Thyroid gland (tissue), 4 donors: ENCODE measurements around the gene STN1. TPM values are rescaled to one million over a fixed set of nuclear protein-coding genes. Genes with fewer than 3 reads are reported as not detected.

Experiments used
- DNase-seq, 2 donors: peaks; one replicate each; pipeline ENCODE4 v3.0.0-alpha.2; 2019
- H3K27ac ChIP-seq, 3 donors: fragments of 200-600 bp; sonication (generic); 1 replicate in 2 of 3; 2 replicates in 1 of 3; pipeline ENCODE4 v1.5.1; 2016 to 2019; ENCODE audit warnings: mild to moderate bottlenecking in 1 of 3, moderate library complexity in 1 of 3
- H3K27me3 ChIP-seq: fragments of 200-600 bp; sonication (generic); one replicate; pipeline ENCODE4 v1.5.1; 2019
- H3K36me3 ChIP-seq, 2 donors: fragments of 200-600 bp; sonication (generic); one replicate each; pipeline ENCODE4 v1.5.1; 2016 to 2019
- H3K4me1 ChIP-seq, 2 donors: fragments of 200-600 bp; sonication (generic); one replicate each; pipeline ENCODE4 v1.5.1; 2017 to 2019
- H3K4me3 ChIP-seq, 3 donors: fragments of 200-600 bp; sonication (generic); replicated peaks in 1 of 3; 1 replicate in 2 of 3; 2 replicates in 1 of 3; pipeline ENCODE4 v1.5.1; 2016; ENCODE audit warnings: mild to moderate bottlenecking in 1 of 3
- H3K9me3 ChIP-seq: fragments of 200-600 bp; sonication (generic); one replicate; pipeline ENCODE4 v1.5.1; 2017
- POLR2A ChIP-seq, 2 donors: fragments of 450-650 bp; IDR thresholded peaks; one replicate each; pipeline ENCODE4 v1.6.1; 2017; ENCODE audit warnings: antibody characterized with exemption in 2 of 2, mild to moderate bottlenecking in 2 of 2, moderate library complexity in 1 of 2
- WGBS, 2 donors: methylation state at CpG; one replicate each; pipeline ENCODE4 v1.1.5; 2017; 5-methylcytosine and 5-hydroxymethylcytosine counted together
- intact Hi-C: fragments of 100-400 bp; cut with DNase I; formaldehyde crosslinking; loops from one replicate; pipeline ENCODE4 v1.15.1; 2023
- total RNA-seq, 4 donors: library from RNA; depleted of rRNA; stranded (reverse); fragments of >200 nt; gene quantifications; one replicate each; pipeline ENCODE4 v1.2.3, GENCODE V29; 2016
- TF ChIP-seq, protein P1 (sequence below), 6 experiments: fragments of 200-600 bp in 3 of 6; fragments of 450-650 bp in 3 of 6; sonication (generic) in 3 of 6; IDR thresholded peaks; one replicate each; pipeline ENCODE4 v1.5.1; 2016 to 2019; ENCODE audit warnings: antibody characterized with exemption in 6 of 6, mild to moderate bottlenecking in 2 of 6, inconsistent platforms in 1 of 6, moderate library complexity in 1 of 6

STN1 gene
- total RNA-seq, 4 donors from 2014 or later, result 20.7 to 37.1 (median 30.7) TPM

DNA sequence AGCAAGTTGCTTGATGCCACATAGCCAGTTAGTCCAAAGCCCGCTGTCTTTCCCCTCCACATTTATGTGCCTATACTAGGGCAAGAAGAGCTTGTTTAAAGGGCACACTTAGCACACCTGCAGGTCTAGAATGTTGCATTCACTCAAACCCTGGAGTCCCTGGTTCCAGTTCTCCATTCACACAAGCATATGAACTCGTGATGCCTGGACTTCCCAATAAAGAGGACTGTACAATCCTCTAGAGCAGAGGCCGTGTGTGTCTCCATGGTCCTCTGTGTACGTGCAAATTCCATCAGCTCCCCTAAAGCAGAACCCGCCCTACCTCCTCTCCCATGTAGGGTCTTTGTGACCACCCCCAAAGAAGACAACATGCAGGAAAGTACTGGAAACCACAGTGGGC is 59.6 kb downstream of the STN1 start:
- no peak overlapping the region for H3K4me3 ChIP-seq
- H3K4me1 ChIP-seq, result peaks cover 12 to 18% of the 10 kb centered on the region in 2 donors
- H3K36me3 ChIP-seq, result no peaks in the 10 kb centered on the region
- no peak overlapping the region for H3K27ac ChIP-seq
- DNase-seq, result no peak
- no peak for TF ChIP-seq POLR2A (IDR thresholded peaks at IDR 0.05)
- TF ChIP-seq, protein P1, sequence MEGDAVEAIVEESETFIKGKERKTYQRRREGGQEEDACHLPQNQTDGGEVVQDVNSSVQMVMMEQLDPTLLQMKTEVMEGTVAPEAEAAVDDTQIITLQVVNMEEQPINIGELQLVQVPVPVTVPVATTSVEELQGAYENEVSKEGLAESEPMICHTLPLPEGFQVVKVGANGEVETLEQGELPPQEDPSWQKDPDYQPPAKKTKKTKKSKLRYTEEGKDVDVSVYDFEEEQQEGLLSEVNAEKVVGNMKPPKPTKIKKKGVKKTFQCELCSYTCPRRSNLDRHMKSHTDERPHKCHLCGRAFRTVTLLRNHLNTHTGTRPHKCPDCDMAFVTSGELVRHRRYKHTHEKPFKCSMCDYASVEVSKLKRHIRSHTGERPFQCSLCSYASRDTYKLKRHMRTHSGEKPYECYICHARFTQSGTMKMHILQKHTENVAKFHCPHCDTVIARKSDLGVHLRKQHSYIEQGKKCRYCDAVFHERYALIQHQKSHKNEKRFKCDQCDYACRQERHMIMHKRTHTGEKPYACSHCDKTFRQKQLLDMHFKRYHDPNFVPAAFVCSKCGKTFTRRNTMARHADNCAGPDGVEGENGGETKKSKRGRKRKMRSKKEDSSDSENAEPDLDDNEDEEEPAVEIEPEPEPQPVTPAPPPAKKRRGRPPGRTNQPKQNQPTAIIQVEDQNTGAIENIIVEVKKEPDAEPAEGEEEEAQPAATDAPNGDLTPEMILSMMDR (IDR thresholded peaks at IDR 0.05), result no peak
- no peaks in the 10 kb centered on the region for H3K27me3 ChIP-seq
- H3K9me3 ChIP-seq, result no peaks in the 10 kb centered on the region
- WGBS, 2 donors, result 81 to 92% methylated on average over 5 of the region's 5 CpGs
- intact Hi-C loops, result loop anchor here (5.0 kb wide), 1 partner anchor 146 kb away; no protein-coding TSS in a partner anchor

DNA sequence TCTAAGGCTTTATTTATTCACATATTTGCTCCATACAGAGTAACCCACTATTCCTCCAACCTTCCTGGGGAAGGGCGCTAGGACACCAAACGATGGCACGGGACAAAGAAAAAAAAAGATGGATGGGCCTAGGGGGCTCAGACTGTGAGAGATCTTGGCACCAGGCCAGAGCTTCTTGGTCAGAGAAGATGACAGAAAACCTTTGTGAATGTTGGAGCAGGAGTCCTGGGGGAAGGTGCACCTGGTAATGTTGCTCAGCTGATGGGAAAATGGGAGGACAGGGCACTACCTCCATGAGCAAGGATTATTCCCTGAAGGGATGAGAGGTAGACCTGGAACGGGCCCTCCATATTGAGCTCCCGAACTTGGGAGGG is 61.2 kb downstream of the STN1 start:
- no peak overlapping the region for H3K27ac ChIP-seq
- no peak for DNase-seq
- no peaks in the 10 kb centered on the region for H3K36me3 ChIP-seq
- intact Hi-C loops, result loop anchor here (5.0 kb wide), 1 partner anchor 144 kb away; no protein-coding TSS in a partner anchor
- H3K27me3 ChIP-seq, result no peaks in the 10 kb centered on the region
- no peak for TF ChIP-seq POLR2A (IDR thresholded peaks at IDR 0.05)
- TF ChIP-seq, protein P1 (IDR thresholded peaks at IDR 0.05), result no peak
- 93 to 96% methylated on average over 5 of the region's 5 CpGs for WGBS, 2 donors
- H3K4me1 ChIP-seq, result peaks cover 12 to 27% of the 10 kb centered on the region in 2 donors
- no peaks in the 10 kb centered on the region for H3K9me3 ChIP-seq
- no peak overlapping the region for H3K4me3 ChIP-seq

DNA sequence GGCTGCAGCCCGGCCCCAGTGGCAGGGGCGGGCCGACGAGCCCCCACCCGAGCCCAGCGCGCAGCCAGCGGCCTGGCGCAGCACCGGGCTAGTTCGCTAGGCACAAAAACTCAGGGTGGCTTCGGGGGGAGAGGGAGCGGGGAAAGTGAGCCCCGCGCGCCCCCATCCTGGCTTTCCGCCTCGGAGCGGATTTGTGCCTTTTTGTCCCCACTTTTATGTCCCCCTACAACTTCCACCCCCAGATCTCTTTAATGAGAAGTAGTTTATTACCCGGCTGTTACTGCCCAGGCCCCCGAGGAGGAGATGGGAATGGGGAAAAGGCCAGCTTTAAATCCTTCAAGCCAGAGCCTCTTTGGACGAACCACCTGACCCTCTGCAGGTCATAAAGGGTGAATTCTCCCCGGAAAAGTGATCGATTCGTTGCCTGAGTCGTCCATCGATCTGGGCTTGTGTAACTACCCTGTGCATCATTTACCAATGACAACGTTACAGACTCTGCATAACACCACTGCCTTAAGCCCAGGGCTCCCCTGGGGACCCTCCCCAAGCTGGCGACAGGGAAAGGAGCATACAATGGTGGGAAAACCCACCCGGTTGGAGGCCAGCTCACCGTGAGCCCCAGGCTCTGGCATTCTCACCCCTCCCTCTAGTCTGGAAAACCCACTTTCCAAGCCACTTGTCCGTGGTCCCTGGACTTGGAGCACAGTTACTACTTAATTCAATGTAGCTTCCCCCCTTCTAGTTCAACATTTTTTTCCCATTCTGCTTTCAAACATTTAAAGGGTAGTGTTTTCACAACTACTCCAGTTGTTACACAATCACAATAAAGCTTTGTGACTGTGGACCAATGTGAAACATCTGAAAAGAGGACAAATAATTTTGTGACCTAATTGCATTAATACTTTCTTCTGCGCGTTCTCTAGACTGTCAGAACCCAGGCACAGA is 61.9 kb downstream of the STN1 start:
- no peaks in the 10 kb centered on the region for H3K36me3 ChIP-seq
- no peak overlapping the region for H3K27ac ChIP-seq
- H3K4me1 ChIP-seq, result peaks cover 12 to 32% of the 10 kb centered on the region in 2 donors
- DNase-seq, result no peak
- WGBS, 2 donors, result 25 to 29% methylated on average over 24 to 34 of the region's 34 CpGs
- no peaks in the 10 kb centered on the region for H3K27me3 ChIP-seq
- H3K4me3 ChIP-seq, result peak overlapping the region in 2 of 3 donors; percentile 31 to 51
- intact Hi-C loops, result loop anchor here (5.0 kb wide), 1 partner anchor 144 kb away; no protein-coding TSS in a partner anchor
- TF ChIP-seq, protein P1 (IDR thresholded peaks at IDR 0.05), result no peak
- TF ChIP-seq POLR2A (IDR thresholded peaks at IDR 0.05), result no peak
- no peaks in the 10 kb centered on the region for H3K9me3 ChIP-seq

DNA sequence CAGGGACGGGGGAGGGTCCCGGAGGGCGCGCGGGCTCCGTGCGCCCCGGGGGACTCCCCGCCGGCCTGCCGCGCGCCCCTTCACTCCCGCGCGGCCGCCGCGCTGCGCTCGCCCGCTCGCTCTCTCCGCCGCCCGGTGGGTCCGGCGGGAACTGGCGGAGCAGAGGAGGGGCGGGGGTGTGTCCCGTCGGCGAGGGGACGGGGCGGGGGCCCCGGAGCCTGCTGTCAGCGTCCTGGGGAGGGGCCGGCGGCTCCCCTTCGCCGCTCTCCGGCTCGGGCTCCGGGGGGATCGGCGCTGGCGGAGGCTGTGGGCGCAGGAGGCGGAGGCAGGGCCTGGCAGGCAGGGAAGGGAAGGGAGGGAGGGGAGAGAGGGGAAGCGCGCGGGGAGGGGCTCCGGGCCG is 62.6 kb downstream of the STN1 start, which contains the start of gene SH3PXD2A:
SH3PXD2A (minus strand) TSS at position 153 of the 400 bp plus-strand sequence. CDS start 310 bp downstream, outside the sequence.
- peak within 1 kb of the TSS; percentile 31 to 54 (median 51) for H3K4me3 ChIP-seq
- TF ChIP-seq POLR2A (IDR thresholded peaks at IDR 0.05), result peak in 1 of 2 donors; percentile 16
- TF ChIP-seq, protein P1 (IDR thresholded peaks at IDR 0.05), result peak in 3 of 6 experiments; percentile 14 to 36 (median 16)
- H3K27ac ChIP-seq, result peak within 1 kb of the TSS in 1 of 3 donors; percentile 28
- no peaks in the 10 kb centered on the region for H3K27me3 ChIP-seq
- intact Hi-C loops, result loop anchor here (5.0 kb wide), 1 partner anchor 143 kb away; no protein-coding TSS in a partner anchor
- WGBS, 2 donors, result 0% methylated on average over 2 of the region's 54 CpGs; no CpG with 5 or more reads in 1 of the 2 donors
- peak in 1 of 2 donors; percentile 27 for DNase-seq
- H3K9me3 ChIP-seq, result no peaks in the 10 kb centered on the region
- H3K36me3 ChIP-seq, result no peaks in the 10 kb centered on the region
- peaks cover 12 to 39% of the 10 kb centered on the region in 2 donors for H3K4me1 ChIP-seq
